Body of pancreas (tissue), 4 donors: Measurements from ENCODE around the gene C6orf163.

Source experiments
- POLR2A ChIP-seq, 3 donors: fragments of 450-650 bp; IDR thresholded peaks; one replicate each; pipeline ENCODE4 v1.6.1; 2016; ENCODE audit warnings: antibody characterized with exemption in 3 of 3, mild to moderate bottlenecking in 2 of 3
- TF ChIP-seq, protein P1 (sequence below), 7 experiments: fragments of 450-650 bp in 4 of 7; fragments of 200-600 bp in 3 of 7; sonication (generic) in 3 of 7; IDR thresholded peaks; one replicate each; pipeline ENCODE4 v1.5.1; 2016 to 2019; ENCODE audit warnings: antibody characterized with exemption in 7 of 7

DNA sequence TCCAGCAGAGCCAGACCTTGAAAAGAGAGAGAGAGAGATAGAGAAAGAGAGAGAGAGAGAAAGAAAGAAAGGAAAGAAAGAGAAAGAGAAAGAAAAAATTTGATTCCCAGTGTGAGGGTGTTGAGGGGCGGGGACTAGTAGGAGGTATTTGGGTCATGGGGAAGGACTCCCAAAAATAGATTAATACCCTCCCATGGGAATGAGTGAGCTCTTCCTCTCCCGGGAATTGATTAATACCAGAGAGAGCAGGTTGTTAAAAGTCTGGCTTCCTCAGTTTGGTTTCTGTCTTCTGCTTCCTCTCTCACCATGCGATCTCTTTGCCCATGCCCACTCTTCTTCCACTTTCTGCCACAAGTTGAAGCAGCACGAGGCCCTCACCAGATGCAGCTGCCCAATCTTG lies 34.3 kb downstream of the C6orf163 start:
- TF ChIP-seq, protein P1, sequence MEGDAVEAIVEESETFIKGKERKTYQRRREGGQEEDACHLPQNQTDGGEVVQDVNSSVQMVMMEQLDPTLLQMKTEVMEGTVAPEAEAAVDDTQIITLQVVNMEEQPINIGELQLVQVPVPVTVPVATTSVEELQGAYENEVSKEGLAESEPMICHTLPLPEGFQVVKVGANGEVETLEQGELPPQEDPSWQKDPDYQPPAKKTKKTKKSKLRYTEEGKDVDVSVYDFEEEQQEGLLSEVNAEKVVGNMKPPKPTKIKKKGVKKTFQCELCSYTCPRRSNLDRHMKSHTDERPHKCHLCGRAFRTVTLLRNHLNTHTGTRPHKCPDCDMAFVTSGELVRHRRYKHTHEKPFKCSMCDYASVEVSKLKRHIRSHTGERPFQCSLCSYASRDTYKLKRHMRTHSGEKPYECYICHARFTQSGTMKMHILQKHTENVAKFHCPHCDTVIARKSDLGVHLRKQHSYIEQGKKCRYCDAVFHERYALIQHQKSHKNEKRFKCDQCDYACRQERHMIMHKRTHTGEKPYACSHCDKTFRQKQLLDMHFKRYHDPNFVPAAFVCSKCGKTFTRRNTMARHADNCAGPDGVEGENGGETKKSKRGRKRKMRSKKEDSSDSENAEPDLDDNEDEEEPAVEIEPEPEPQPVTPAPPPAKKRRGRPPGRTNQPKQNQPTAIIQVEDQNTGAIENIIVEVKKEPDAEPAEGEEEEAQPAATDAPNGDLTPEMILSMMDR (IDR thresholded peaks at IDR 0.05): no peak
- no peak for TF ChIP-seq POLR2A (IDR thresholded peaks at IDR 0.05)
